Pulmonary artery endothelial cell (primary cell): Measurements from ENCODE around the gene SPATC1L. TPM values are rescaled to one million over a fixed set of nuclear protein-coding genes. Genes with fewer than 3 reads are reported as not detected.

ENCODE experiments used
- total RNA-seq: library from RNA; depleted of rRNA; stranded (reverse); fragments of >200 nt; gene quantifications from 2 replicates; pipeline ENCODE4 v1.2.3, GENCODE V29; 2014

Gene SPATC1L
- total RNA-seq, 1 donor from 2014 or later: 7.5 TPM

Other genes with a start within 250 kb of the SPATC1L start
- gene COL6A1, start 202.7 kb downstream of the SPATC1L start, total RNA-seq: 15.8 and 18.7 TPM in 2 replicates
- gene COL6A2, start 86.3 kb downstream of the SPATC1L start, total RNA-seq: 0.21 and 1.2 TPM in 2 replicates
- gene FTCD, start 28.9 kb downstream of the SPATC1L start, total RNA-seq: 0.25 TPM in 1 of 2 replicates, not detected in the other
- gene LSS, start 44.3 kb upstream of the SPATC1L start, total RNA-seq: 69.8 and 101 TPM in 2 replicates
- gene MCM3AP, start 101.2 kb upstream of the SPATC1L start, total RNA-seq: 87.0 and 95.6 TPM in 2 replicates
- 8.3 and 8.7 TPM in 2 replicates for gene YBEY, start 101.9 kb upstream of the SPATC1L start, total RNA-seq
- gene C21orf58, start 139.4 kb upstream of the SPATC1L start, total RNA-seq: 4.1 and 6.9 TPM in 2 replicates
- 18.1 and 31.5 TPM in 2 replicates for gene PCNT, start 139.7 kb upstream of the SPATC1L start, total RNA-seq